Loucy (cell line): ENCODE data around the gene NRG3.

Source experiments
- EZH2phosphoT487 ChIP-seq: fragments of 200-600 bp; IDR thresholded peaks from 2 replicates; pipeline ENCODE4 v1.6.1; 2018; ENCODE audit warnings: antibody characterized with exemption, mild to moderate bottlenecking, moderate library complexity, borderline replicate concordance
- TF ChIP-seq, protein P1 (sequence below): fragments of 200-600 bp; sonication (generic); conservative IDR thresholded peaks from 2 replicates; pipeline ENCODE4 v1.5.1; 2014; ENCODE audit warnings: mild to moderate bottlenecking, antibody characterized with exemption, low read length

DNA sequence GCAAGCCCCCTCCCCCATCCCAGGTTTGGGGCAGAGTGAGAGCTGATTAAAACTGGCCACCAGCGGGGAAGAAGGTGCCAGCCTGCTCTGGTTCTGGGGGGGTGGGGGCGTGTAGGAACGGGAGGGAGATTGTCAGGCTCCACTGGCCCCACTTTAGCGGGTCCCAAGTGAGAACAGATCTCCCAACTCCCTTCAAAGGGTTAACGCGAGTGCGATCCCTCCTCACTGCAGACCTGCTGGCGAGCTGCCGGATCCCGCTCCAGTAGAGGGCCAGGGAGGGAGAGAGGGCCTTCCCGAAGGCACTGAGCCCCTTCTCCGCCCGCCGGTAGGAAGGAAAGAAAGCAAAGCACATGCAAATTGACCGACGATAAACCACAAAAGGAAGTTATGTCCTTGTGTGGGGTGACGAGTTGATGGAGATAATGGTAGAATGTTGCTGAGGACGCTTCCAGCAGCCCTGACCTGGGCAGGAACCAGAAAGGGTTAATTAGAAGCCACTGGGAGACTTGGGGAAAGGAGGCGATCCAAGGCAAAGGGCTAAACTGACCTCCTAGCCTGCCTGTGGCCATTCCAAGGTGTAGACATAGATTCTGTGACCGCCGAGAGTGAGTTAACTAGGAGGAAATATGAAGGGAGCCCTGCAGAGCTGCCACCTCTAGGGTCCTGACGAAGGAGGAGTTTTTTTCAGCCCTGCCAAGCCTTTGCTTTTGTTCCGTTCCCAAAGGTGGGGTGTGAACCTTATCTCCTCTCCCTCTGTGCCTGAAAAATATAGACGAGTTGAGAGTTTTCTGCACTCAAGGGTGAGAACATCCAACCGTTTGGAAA, 1.5 kb downstream of the NRG3 start:
- TF ChIP-seq, protein P1, sequence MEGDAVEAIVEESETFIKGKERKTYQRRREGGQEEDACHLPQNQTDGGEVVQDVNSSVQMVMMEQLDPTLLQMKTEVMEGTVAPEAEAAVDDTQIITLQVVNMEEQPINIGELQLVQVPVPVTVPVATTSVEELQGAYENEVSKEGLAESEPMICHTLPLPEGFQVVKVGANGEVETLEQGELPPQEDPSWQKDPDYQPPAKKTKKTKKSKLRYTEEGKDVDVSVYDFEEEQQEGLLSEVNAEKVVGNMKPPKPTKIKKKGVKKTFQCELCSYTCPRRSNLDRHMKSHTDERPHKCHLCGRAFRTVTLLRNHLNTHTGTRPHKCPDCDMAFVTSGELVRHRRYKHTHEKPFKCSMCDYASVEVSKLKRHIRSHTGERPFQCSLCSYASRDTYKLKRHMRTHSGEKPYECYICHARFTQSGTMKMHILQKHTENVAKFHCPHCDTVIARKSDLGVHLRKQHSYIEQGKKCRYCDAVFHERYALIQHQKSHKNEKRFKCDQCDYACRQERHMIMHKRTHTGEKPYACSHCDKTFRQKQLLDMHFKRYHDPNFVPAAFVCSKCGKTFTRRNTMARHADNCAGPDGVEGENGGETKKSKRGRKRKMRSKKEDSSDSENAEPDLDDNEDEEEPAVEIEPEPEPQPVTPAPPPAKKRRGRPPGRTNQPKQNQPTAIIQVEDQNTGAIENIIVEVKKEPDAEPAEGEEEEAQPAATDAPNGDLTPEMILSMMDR, result no peak
- TF ChIP-seq EZH2phosphoT487, result no peak
